DND-41 (cell line): ENCODE data around the gene MAMSTR.
A peak's percentile ranks its signal among the peaks of the same experiment; 100 is the strongest.
"Not testable (repeated sequence)": the region's sequence is repeated elsewhere in the genome, so short reads cannot be mapped to it uniquely, and the experiment has no call there.

ENCODE experiments used
- ATAC-seq: fragments of 200-7000 bp; cut with Tn5 transposase; 3 replicates; pipeline ENCODE4 v1.9.1; 2021; ENCODE audit warnings: low read depth; ENCODE audit not compliant: insufficient read depth
- DNase-seq: peaks from one replicate; pipeline ENCODE4 v3.0.0-alpha.2; 2020
- H2AFZ ChIP-seq: 2 replicates; pipeline ENCODE4 v1.6.0; 2012; ENCODE audit warnings: low read depth, low read length
- H3K27ac ChIP-seq: 2 replicates; pipeline ENCODE4 v1.5.1; 2012; ENCODE audit warnings: low read length, inconsistent platforms
- H3K27me3 ChIP-seq: fragments of 200-600 bp; sonication (generic); 2 replicates; pipeline ENCODE4 v1.6.0; 2012; ENCODE audit warnings: low read length, mild to moderate bottlenecking, inconsistent platforms; ENCODE audit not compliant: insufficient read depth, poor library complexity
- H3K36me3 ChIP-seq: 2 replicates; pipeline ENCODE4 v1.5.1; 2012; ENCODE audit warnings: low read length, inconsistent platforms; ENCODE audit not compliant: insufficient read depth
- H3K4me1 ChIP-seq: 2 replicates; pipeline ENCODE4 v1.5.1; 2012; ENCODE audit warnings: mild to moderate bottlenecking, low read length; ENCODE audit not compliant: insufficient read depth
- H3K4me2 ChIP-seq: 2 replicates; pipeline ENCODE4 v1.6.0; 2012; ENCODE audit warnings: mild to moderate bottlenecking, moderate library complexity, low read length, inconsistent platforms; ENCODE audit not compliant: insufficient read depth
- H3K4me3 ChIP-seq, 2 experiments: fragments of 200-600 bp in 1 of 2; shearing (Covaris generic) in 1 of 2; 2 replicates each; pipeline ENCODE4 v1.5.1; 2012 to 2016; ENCODE audit warnings: inconsistent platforms in 2 of 2, low read length in 2 of 2, mild to moderate bottlenecking in 2 of 2, low read depth in 1 of 2, moderate library complexity in 1 of 2
- H3K79me2 ChIP-seq: 2 replicates; pipeline ENCODE4 v1.6.0; 2012; ENCODE audit warnings: low read length, inconsistent platforms; ENCODE audit not compliant: insufficient read depth
- H3K9ac ChIP-seq: 2 replicates; pipeline ENCODE4 v1.6.0; 2012; ENCODE audit warnings: low read depth, mild to moderate bottlenecking, inconsistent platforms, low read length, moderate library complexity
- H3K9me3 ChIP-seq: 2 replicates; pipeline ENCODE4 v1.5.1; 2012; ENCODE audit warnings: low read length, moderate library complexity, mild to moderate bottlenecking, inconsistent platforms; ENCODE audit not compliant: insufficient read depth, severe bottlenecking
- H4K20me1 ChIP-seq: 2 replicates; pipeline ENCODE4 v1.6.0; 2012; ENCODE audit warnings: low read length; ENCODE audit not compliant: insufficient read depth
- CTCF ChIP-seq: IDR thresholded peaks from 2 replicates; pipeline ENCODE4 v1.5.1; 2012; ENCODE audit warnings: borderline replicate concordance, low read length, moderate library complexity, mild to moderate bottlenecking; ENCODE audit not compliant: poor library complexity, severe bottlenecking; ENCODE audit errors: extremely low read depth
- EZH2 ChIP-seq: IDR thresholded peaks from 3 replicates; pipeline ENCODE4 v1.6.1; 2012; ENCODE audit warnings: borderline replicate concordance, low read depth, mild to moderate bottlenecking, moderate library complexity, low read length, inconsistent platforms; ENCODE audit not compliant: severe bottlenecking

Gene MAMSTR

DNA sequence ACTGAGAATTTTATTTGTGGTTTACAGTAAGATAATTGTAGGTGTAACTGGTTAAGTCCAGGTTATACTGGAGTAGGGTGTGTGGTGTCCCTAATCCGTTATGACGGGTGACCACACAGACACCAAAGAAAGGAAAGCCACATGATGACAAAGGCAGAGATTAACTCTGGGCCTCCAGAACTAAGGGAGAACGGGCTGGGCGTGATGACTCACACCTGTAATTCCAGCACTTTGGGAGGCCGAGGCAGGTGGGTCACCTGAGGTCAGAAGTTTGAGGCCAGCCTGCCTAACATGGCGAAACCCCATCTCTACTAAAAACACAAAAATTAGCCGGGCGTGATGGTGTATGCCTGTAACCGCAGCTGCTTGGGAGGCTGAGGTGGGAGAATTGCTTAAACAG lies 33.9 kb downstream of the MAMSTR start:
- no peak overlapping the region for H3K27ac ChIP-seq
- H3K4me1 ChIP-seq = no peaks in the 10 kb centered on the region
- no peak for ATAC-seq
- no peak for DNase-seq
- no peak overlapping the region for H3K4me3 ChIP-seq
- H3K4me2 ChIP-seq = no peak overlapping the region
- no peaks in the 10 kb centered on the region; the same call in 1 of the 2 replicates for H4K20me1 ChIP-seq
- H2AFZ ChIP-seq = no peak overlapping the region
- H3K9ac ChIP-seq = no peak overlapping the region
- H3K27me3 ChIP-seq = no peaks in the 10 kb centered on the region
- no peaks in the 10 kb centered on the region for H3K9me3 ChIP-seq
- H3K36me3 ChIP-seq = no peaks in the 10 kb centered on the region
- no peak for TF ChIP-seq CTCF
- TF ChIP-seq EZH2 = no peak
- no peaks in the 10 kb centered on the region for H3K79me2 ChIP-seq

DNA sequence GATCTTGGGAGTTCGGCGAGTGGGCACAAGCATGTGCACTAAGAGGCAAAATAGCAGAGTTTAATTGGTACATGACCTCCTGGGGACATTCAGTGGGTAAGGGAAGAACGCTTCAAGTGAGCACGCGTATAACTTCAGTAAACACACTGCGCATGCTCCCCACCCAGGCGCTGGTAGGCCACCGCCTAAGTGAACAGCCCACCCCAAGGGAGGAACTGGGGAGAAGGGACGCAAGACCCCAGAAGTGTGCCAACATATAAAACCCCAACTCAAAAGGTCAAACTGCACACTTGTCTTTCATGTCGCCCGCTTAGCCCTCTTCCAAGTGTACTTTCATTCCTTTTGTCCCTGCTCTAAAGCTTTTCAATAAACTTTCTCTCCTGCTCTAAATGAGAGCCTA lies 36.2 kb downstream of the MAMSTR start:
- no peak overlapping the region for H3K27ac ChIP-seq
- ATAC-seq = no peak

GRCh38 chr19:48681127-48681470 lies 38.4 kb downstream of the MAMSTR start:
- no peaks in the 10 kb centered on the region for H3K27me3 ChIP-seq
- TF ChIP-seq CTCF = no peak
- no peak for TF ChIP-seq EZH2
- no peak overlapping the region for H3K4me3 ChIP-seq
- no peaks in the 10 kb centered on the region for H3K36me3 ChIP-seq
- no peak overlapping the region for H3K9ac ChIP-seq
- no peak overlapping the region for H3K4me2 ChIP-seq
- peak; percentile 73 for ATAC-seq
- no peaks in the 10 kb centered on the region for H3K79me2 ChIP-seq
- no peaks in the 10 kb centered on the region for H3K4me1 ChIP-seq
- no peak overlapping the region; the same call in 1 of the 2 replicates for H3K27ac ChIP-seq
- H2AFZ ChIP-seq = no peak overlapping the region
- no peaks in the 10 kb centered on the region; the same call in 1 of the 2 replicates for H4K20me1 ChIP-seq
- no peaks in the 10 kb centered on the region for H3K9me3 ChIP-seq
- DNase-seq = peak; percentile 30

More for the DNA sequence above, 36.2 kb downstream of the MAMSTR start:
- H2AFZ ChIP-seq = no peak overlapping the region
- TF ChIP-seq CTCF (no peak), EZH2 (no peak)
- H3K4me3 ChIP-seq = no peak overlapping the region
- H3K9me3 ChIP-seq = no peaks in the 10 kb centered on the region
- H3K36me3 ChIP-seq = no peaks in the 10 kb centered on the region
- H3K79me2 ChIP-seq = no peaks in the 10 kb centered on the region
- no peak overlapping the region for H3K4me2 ChIP-seq
- no peak for DNase-seq
- H4K20me1 ChIP-seq = no peaks in the 10 kb centered on the region; the same call in 1 of the 2 replicates
- H3K27me3 ChIP-seq = no peaks in the 10 kb centered on the region
- H3K4me1 ChIP-seq = no peaks in the 10 kb centered on the region
- H3K9ac ChIP-seq = no peak overlapping the region

DNA sequence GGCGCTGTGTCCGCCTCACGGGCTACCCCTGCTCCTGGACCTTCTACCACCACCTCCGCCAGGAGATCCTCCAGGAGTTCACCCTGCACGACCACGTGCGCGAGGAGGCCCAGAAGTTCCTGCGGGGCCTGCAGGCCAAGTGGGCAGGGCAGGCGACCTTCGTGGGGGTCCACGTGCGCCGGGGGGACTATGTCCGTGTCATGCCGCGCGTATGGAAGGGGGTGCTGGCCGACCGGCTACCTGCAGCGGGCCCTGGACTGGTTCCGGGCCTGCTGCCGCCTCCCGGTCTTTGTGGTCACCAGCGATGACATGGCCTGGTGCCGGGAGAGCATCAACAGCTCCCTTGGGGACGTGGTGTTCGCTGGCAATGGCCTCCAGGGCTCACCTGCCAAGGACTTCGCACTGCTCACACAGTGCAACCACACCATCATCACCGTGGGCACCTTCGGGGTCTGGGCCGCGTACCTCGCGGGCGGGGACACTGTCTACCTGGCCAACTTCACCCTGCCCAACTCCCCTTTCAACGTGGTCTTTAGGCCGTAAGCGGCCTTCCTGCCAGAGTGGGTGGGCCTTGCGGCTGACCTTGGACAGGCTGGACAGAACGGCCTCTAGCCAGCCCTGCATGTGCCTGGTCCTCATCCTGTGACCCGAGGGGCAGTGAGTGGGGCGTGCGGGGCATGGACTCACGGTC lies 38.9 kb downstream of the MAMSTR start:
- no peak overlapping the region for H3K4me3 ChIP-seq
- no peak overlapping the region for H2AFZ ChIP-seq
- H3K4me1 ChIP-seq = peaks cover 2% of the 10 kb centered on the region
- H3K4me2 ChIP-seq = no peak overlapping the region
- H3K9me3 ChIP-seq = no peaks in the 10 kb centered on the region
- ATAC-seq (no peak), DNase-seq (no peak)
- TF ChIP-seq EZH2 (no peak), CTCF (no peak)
- H4K20me1 ChIP-seq = no peaks in the 10 kb centered on the region; the same call in 1 of the 2 replicates
- H3K36me3 ChIP-seq = no peaks in the 10 kb centered on the region
- H3K79me2 ChIP-seq = no peaks in the 10 kb centered on the region
- H3K9ac ChIP-seq = no peak overlapping the region
- no peak overlapping the region; the same call in 1 of the 2 replicates for H3K27ac ChIP-seq
- no peaks in the 10 kb centered on the region for H3K27me3 ChIP-seq

DNA sequence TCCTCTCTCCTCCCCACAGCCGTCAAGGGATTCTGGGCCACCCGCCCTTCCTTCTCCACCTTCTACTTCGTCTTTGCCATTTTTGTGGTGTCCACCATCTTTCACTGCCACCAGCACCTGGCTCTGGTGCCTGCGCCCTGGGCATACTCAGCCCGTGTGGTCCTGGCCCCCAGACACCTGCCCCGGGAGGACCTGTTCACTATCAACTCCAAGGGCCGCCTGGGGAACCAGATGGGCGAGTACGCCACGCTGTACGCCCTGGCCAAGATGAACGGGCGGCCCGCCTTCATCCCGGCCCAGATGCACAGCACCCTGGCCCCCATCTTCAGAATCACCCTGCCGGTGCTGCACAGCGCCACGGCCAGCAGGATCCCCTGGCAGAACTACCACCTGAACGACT lies 39.5 kb downstream of the MAMSTR start:
- not testable (repeated sequence) for H3K4me2 ChIP-seq, H2AFZ ChIP-seq, ATAC-seq, H3K9ac ChIP-seq, H3K27me3 ChIP-seq, H3K9me3 ChIP-seq, DNase-seq, H3K4me3 ChIP-seq, H3K4me1 ChIP-seq, H3K79me2 ChIP-seq, H4K20me1 ChIP-seq, H3K36me3 ChIP-seq, H3K27ac ChIP-seq
